ENCODE results near the gene MPZL1.

DNA sequence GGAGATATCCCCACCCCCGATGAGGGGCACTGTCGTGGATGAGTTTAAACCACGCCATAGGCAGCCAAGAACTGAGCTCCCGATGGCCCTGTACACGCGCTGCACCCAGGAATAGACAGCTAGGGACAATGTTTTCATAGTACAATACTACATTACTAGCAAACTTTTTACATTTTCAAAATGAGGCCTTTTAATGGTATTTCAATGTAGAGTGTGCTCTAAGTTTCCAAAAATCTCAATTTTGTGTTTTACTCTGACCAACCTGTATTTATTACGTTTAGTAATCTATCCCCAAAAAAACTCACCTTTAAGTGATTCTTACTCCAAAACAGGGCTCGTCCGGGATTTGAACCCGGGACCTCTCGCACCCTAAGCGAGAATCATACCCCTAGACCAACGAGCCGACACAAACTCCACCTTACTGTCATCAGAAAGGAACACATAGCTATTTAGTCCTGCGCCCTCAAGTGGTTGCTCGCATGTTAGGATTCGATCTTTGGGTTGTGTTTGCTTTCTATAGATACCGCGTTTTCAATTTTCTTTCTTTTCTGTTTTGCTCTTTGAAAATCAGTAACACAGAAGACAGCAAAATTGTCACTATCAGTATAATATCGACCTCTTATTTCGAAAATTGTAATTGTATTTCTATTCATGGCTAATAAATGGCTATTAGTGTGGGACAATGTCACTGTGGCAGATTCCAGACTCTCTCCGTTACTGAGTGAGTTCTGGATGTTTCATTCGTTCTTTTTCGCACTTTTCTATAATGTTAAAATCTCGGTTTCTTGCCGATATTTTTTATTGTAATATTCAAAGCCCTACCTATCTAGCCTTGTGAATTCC, 6.4 kb upstream of the MPZL1 start:
- TF ChIP-seq, protein P1, sequence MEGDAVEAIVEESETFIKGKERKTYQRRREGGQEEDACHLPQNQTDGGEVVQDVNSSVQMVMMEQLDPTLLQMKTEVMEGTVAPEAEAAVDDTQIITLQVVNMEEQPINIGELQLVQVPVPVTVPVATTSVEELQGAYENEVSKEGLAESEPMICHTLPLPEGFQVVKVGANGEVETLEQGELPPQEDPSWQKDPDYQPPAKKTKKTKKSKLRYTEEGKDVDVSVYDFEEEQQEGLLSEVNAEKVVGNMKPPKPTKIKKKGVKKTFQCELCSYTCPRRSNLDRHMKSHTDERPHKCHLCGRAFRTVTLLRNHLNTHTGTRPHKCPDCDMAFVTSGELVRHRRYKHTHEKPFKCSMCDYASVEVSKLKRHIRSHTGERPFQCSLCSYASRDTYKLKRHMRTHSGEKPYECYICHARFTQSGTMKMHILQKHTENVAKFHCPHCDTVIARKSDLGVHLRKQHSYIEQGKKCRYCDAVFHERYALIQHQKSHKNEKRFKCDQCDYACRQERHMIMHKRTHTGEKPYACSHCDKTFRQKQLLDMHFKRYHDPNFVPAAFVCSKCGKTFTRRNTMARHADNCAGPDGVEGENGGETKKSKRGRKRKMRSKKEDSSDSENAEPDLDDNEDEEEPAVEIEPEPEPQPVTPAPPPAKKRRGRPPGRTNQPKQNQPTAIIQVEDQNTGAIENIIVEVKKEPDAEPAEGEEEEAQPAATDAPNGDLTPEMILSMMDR (IDR thresholded peaks at IDR 0.05; ENCODE audit: low read depth, low read length, poor library complexity, severe bottlenecking): peak; percentile 70
- TF ChIP-seq EZH2phosphoT487 (IDR thresholded peaks at IDR 0.05; ENCODE audit: borderline replicate concordance, low read length): no peak

All from DOHH2 (cell line).